Stimulated activated CD8-positive, alpha-beta memory T cell treated with anti-CD3 and anti-CD28 coated beads, Interleukin-7, amount 100 ng/mL, for 1 hour (primary cell): ENCODE data around the gene AIF1L.

Experiments used
- DNase-seq, 2 donors: peaks; one replicate each; pipeline ENCODE4 v3.0.0-alpha.2; 2020; ENCODE audit warnings: low read depth in 2 of 2

AIF1L gene

GRCh38 chr9:131076347-131077195 lies 19.8 kb upstream of the AIF1L start:
- no peak for DNase-seq

DNA sequence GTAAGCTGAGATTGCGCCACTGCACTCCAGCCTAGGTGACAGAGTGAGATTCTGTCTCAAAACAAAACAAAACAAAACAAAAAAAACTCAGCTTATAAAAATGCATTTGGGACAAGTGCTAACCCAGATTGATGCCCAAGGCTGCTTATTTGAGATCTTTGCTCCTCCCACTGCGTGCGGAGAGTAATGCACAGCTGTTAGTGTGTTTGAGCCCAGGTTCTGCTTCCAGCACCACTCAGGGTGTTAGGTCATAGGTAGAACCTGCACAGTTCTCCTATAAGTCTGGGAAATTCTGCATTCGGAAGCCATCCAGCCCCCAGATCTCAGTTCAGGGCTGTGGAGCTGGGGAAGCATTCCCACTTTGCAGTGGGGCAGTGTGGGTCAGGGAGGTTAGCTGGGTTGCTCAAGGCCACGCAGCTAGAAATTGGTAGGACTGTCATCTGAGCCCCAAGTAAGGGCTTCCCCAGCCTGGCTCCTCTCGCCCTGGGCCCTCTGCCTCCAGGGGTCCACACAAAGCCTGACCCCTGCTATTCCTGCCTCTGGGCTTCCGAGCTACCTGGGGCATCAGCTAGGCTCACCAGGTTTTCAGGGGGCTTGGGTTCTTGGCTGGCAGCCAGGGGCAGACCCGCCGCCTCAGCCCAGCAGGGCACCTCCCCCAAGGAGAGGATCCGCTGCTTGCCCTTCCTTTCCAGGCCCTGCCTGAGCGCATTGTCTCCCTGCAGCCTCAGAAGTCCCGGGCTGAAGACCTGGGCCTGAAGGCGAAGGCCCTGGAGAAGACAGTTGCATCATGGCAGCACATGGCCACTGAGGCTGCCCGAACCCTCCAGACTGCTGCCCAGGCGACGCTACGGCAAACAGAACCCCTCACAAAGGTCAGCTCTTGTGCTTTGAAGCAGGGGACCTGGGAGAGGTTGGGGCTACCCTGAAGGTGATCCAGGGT lies 17.6 kb upstream of the AIF1L start:
- DNase-seq, result no peak

DNA sequence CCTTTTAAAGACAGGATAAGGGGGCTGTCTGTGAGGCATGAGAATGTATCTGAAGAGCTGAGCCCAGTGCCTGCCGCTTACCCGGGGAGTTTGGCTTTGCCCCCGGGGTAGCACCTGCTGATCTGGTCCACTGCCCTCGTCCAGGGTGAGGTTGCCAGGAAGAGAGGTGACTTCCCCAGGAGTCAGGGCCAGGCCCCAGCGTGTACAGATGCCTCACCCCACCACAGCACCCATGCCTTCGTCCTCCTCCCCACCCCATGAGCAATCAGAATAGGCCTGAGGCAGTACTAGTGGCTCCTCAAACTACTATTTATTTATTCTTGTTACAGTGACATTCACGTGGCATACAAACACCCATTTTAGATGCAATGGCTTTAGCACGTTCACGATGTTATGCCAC lies 15.7 kb upstream of the AIF1L start:
- no peak for DNase-seq

GRCh38 chr9:131081868-131082267 lies 14.5 kb upstream of the AIF1L start:
- DNase-seq, result no peak

DNA sequence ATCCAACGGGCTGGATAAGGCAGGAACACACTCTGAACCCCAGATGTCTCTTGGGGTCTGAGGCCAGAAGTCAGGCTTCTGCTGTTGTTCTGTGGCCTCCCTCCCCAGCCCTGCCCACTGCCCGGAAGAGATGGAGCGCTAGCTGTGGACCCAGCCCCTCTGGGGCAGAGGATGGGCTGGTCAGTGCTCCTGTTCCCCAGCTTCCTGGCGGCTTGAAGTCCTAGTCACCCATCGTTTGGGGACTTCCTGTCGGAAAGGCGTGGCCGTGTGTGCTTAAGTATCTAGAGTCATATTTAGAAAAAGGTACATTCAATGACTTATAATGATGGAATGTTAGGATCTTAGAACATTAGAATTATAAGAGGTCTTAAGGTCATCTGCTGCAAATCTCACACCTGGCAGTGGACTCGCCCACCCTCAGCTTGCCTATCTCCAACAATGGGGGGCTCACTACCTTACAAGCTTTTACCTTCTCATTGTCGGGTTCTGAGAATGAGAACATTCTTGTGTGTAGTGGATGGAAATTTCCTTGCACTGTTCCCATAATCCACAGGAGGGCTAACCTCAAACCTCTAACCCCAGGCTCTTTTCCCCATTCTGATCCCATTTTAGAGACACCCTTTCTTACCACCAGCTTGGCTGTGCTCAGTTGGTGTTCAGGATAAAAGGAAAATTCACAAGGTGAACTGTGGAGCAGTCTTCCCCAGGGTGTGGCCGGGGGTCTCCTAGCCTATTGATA lies 13.4 kb upstream of the AIF1L start:
- DNase-seq, result no peak

DNA sequence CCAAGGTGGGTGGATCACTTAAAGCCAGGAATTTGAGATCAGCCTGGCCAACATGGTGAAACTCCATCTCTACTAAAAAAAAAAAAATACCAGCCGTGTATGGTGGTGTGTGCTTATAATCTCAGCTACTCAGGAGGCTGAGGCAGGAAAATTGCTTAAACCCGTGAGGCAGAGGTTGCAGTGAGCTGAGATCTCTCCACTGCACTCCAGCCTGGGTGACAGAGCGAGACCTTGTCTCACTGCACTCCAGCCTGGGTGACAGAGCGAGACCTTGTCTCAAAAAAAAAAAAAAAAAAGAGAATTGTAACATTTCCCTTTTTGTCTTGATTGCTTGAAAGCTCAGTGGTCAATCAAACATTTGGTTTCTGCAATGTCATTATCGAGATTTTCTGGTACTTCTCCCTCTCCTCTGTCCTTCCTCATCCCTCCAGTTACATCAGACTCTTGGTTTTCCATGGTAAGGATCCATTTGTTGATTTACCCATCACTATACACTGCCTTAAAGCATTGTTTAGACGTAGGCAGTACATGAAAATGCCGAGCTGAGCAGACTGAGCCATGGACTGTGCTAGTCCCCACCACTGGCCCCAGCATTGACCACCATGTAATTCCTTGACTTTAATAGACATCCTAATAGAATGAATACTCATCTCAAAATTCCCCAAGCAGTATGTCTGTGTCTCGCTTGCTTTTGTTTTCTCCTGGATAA lies 11.5 kb upstream of the AIF1L start:
- DNase-seq, result no peak

DNA sequence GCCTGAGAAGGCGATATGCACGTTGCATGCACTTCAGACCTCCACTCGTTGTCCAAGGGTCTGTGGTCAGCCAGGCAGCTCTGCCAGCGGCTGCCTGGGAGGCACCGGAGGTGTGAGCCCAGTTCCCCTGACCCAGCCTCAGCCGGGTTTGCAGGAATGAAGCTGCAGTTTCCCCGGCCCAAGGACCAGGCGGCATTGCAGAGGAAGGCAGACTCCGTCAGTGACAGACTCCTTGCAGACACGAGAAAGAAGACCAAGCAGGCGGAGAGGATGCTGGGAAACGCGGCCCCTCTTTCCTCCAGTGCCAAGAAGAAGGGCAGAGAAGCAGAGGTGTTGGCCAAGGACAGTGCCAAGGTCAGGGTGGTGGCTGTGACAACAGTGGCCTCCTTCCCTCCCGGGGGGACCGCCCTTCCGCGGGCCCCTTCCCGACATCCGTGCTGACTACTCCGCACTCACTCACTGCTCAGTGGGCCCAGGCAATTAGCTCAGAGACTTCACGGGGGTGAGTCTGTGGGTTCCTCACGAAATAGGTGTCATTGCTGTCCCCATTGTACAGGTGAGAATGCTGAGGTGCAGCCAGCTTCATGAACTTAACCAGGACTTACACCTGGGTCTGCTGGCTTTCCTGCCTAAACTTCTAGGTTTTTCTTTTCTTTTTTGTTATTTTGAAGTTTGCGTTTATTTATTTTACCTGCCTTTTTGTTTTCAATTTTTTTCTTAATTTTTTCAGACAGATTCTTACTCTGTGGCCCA lies 10.8 kb upstream of the AIF1L start:
- DNase-seq, result no peak

DNA sequence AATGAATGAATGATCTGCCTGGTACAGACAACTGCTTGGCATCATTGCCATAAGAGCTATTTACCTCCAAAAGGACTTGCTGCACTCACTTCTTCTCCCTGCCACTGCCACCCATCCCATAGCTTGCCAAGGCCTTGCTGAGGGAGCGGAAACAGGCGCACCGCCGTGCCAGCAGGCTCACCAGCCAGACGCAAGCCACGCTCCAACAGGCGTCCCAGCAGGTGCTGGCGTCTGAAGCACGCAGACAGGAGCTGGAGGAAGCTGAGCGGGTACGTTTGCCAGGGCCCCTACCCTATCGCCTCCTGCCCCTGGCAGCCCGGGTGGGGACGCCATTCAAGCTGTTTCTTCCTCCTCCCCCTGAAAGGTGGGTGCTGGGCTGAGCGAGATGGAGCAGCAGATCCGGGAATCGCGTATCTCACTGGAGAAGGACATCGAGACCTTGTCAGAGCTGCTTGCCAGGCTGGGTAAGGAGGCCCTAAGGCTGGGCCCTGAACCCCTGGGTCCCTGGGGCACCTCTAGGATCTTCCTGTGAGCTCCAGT lies 8.9 kb upstream of the AIF1L start:
- DNase-seq, result no peak

DNA sequence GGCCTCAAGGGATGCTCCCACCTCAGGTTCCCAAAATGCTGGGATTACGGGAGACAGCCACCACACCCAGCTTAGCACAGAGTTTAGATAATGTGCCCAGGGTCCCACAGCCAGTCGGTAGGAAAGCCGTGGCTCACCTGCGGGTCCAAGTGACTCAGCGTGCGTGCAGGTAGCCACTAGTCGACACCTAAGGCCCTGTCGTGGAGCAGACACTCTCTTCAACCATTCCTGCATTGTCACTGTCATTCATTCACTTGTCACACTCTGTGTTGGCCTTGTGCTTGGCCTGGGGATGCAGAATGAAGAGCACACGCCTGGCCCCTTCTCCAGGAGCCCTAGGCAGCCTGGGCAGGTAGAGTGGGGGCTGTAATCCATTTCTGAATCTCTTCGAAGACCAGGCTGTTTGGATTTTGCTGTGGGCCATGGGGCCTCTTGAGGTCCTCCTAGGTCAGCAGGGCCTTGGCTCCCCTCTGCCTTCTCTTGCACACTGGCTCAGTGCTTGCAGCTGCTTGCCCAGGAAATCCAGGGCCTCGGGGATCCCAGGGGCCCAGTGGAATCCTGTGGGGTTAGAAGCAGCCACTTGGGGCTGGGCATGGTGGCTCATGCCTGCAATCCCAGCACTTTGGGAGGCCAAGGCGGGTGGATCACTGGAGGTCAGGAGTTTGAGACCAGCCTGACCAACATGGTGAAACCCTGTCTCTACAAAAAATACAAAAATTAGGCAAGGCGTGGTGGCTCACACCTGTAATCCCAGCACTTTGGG lies 6.1 kb upstream of the AIF1L start:
- no peak for DNase-seq

DNA sequence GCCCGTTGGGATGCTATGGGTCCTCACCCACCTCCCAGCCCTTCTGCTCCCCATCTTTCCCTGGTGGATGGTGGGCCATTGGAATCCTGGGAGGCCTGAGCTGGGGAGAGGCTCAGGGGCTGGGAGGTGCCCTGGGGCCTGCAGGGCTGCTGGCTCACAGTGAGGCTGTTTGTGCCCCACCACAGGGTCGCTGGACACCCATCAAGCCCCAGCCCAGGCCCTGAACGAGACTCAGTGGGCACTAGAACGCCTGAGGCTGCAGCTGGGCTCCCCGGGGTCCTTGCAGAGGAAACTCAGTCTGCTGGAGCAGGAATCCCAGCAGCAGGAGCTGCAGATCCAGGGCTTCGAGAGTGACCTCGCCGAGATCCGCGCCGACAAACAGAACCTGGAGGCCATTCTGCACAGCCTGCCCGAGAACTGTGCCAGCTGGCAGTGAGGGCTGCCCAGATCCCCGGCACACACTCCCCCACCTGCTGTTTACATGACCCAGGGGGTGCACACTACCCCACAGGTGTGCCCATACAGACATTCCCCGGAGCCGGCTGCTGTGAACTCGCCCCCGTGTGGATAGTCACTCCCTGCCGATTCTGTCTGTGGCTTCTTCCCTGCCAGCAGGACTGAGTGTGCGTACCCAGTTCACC lies 4.9 kb upstream of the AIF1L start:
- no peak for DNase-seq

- no peak for DNase-seq
Measured at GRCh38 chr9:131092030-131092429, 4.3 kb upstream of the AIF1L start.

GRCh38 chr9:131092548-131093440 lies 3.5 kb upstream of the AIF1L start:
- DNase-seq, result no peak

GRCh38 chr9:131094015-131094414 lies 2.3 kb upstream of the AIF1L start:
- no peak for DNase-seq

DNA sequence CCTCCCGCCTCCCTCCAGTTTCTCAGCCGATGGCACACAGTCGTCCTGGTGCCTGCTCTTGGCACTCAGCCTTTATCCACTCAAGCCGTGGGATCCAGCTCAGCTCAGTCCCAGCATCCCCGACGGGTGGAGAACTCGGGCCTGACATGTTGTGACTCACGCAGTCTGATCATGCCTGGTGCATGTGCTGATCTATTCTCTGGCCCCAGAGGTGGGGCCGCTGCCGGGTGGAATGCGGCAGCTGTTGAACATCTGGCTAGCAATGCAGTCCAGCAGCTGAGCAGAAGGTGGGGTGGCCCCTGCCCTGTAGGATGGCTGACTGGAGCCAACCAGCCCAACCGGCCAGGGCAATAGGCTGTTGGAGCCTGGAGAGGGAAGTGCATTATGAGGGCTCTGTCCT lies 1.7 kb upstream of the AIF1L start:
- DNase-seq, result no peak

- no peak for DNase-seq
Measured at GRCh38 chr9:131095666-131096268, 564 bp upstream of the AIF1L start.

DNA sequence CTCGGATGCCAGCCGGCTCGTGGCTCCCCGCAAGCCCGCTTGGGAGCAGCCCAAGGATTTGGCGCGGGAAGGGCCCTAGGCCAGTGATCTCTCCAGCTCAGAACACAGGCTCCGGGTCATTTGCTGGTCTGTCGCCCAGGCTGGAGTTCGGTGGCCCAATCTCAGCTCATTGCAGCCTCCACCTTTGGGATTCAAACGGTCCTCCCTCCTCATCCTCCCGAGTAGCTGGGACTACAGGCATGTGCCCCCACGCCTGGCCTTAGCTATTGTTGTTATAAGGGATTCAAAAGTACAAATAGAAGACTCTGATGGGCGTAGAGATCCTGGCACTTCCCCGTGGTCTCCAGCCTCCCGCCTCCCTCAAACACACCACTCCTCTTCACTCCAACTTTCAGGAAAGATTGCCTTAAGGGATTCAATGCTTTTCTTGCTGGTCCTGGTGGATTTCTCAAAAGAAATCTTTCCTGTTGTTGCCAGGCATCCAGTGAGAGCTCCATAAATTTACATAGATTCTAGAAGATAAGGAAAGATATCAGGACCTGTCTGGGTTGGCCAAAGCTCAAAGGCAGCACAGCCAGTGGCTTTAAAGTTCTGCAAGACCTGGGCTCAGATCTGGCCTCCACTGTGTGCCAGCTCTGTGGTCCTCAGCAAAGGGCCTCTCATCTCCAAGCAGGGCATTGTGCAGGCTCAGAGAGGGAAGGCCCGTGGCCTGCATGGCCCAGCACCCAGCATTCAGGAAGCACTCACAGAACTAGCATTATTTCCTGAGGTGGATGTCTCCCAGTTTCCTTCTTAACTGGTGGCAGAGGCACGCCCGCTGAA lies 1.0 kb downstream of the AIF1L start:
- DNase-seq, result no peak

GRCh38 chr9:131097948-131098278 lies 1.6 kb downstream of the AIF1L start:
- no peak for DNase-seq
